Activated CD4-positive, alpha-beta memory T cell treated with anti-CD3 and anti-CD28 coated beads for 36 hours (primary cell): ENCODE results near the gene MIEF1. TPM values are rescaled to one million over a fixed set of nuclear protein-coding genes. Genes with fewer than 3 reads are reported as not detected.

Experiments
- CTCF ChIA-PET: fragments of 350-600 bp; sonication (Branson Sonifier 250); formaldehyde crosslinking; loops from one replicate; lab custom pipeline; 2021; ENCODE audit warnings: antibody characterized with exemption, inconsistent platforms; lab: Charles Lee
- POLR2A ChIA-PET: fragments of 350-600 bp; sonication (Branson Sonifier 250); formaldehyde crosslinking; loops from one replicate; lab custom pipeline; 2021; ENCODE audit warnings: antibody characterized with exemption; lab: Charles Lee
- DNase-seq: peaks from one replicate; pipeline ENCODE4 v3.0.0-alpha.2; 2020
- H3K27ac Mint-ChIP-seq: one replicate; pipeline ENCODE4 v1.8.0; 2021; ENCODE audit warnings: mixed read lengths
- H3K27me3 Mint-ChIP-seq: one replicate; pipeline ENCODE4 v1.8.0; 2021; ENCODE audit warnings: mixed read lengths
- H3K36me3 Mint-ChIP-seq: one replicate; pipeline ENCODE4 v1.8.0; 2021; ENCODE audit warnings: mixed read lengths
- H3K4me1 Mint-ChIP-seq: one replicate; pipeline ENCODE4 v1.8.0; 2021; ENCODE audit warnings: low read depth, mixed read lengths
- H3K4me3 Mint-ChIP-seq: one replicate; pipeline ENCODE4 v1.8.0; 2021; ENCODE audit warnings: mild to moderate bottlenecking, mixed read lengths
- H3K9me3 Mint-ChIP-seq: one replicate; pipeline ENCODE4 v1.8.0; 2021; ENCODE audit warnings: mixed read lengths
- intact Hi-C: fragments of 100-400 bp; cut with micrococcal nuclease; formaldehyde crosslinking; loops from one replicate; pipeline ENCODE4 v1.15.1; 2023
- total RNA-seq, 2 experiments: library from RNA; stranded (reverse); gene quantifications; one replicate each; pipeline ENCODE4 v1.2.3, GENCODE V29; 2021

MIEF1 gene
- total RNA-seq, 2 experiments from 2014 or later = 40.3 to 43.1 TPM

DNA sequence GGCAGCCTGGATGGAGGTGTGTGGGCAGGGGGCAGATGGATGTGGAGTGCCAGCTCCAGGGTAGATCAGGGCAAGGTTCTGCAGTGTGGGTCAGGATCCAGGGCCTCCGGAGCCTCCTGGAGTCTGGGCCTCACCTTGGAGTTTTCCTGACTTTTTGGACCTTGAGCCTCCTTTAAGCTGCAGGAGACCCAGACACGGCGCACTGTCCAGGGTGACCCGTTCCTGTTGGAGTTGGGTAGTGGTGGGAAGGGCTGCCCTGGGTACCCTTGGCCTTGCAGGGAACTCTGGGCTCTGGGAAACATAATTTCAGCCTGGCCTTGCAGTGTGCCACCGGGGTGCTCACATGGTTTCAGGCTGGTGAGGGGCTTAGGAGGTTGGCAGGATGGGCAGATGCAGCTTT is 28.2 kb upstream of the MIEF1 start:
- H3K27me3 Mint-ChIP-seq = no peaks in the 10 kb centered on the region
- CTCF ChIA-PET = no interaction called here
- H3K4me1 Mint-ChIP-seq = peaks cover 14% of the 10 kb centered on the region
- no peak overlapping the region for H3K4me3 Mint-ChIP-seq
- no peaks in the 10 kb centered on the region for H3K36me3 Mint-ChIP-seq
- intact Hi-C loops = no loop called here
- no peak overlapping the region for H3K27ac Mint-ChIP-seq
- no peak for DNase-seq
- POLR2A ChIA-PET = no interaction called here
- H3K9me3 Mint-ChIP-seq = no peaks in the 10 kb centered on the region

DNA sequence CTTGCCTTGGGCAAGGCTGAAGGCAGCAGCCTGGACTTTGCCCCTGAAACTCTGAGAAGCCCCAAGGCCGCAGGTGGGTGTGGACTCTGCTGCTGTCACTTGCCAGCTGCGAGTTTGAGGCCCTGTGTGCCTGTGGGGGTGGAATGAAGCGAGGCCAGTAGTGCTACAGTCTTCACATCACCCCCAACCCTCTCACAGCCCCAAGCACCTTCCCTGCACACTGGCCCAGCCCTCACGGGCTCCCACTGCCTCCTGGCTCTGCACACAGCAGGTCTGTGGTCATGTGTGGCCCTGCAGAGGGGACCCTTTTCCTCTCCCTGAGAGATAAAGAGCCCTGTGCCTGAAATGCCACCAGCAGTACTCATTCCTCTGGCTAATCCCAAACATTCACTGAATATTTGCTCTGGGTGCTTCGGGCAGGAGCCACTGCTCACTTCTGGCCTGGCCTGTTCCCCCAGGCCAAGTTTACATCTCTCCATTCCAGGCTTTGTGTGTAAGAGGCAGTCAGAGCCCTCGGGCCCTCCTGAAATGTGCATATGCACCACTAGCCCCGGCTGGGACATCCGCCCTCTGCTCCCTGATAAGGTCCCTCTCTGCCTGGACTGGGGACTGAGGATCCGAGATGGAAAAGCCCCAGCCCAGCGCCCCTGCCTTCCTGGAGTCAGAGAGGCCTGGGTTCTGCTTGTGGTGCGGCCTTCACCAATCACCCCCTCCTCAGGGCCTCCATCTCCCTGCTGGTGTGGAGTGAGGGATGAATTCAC is 27.6 kb upstream of the MIEF1 start:
- no peak overlapping the region for H3K27ac Mint-ChIP-seq
- no peaks in the 10 kb centered on the region for H3K9me3 Mint-ChIP-seq
- H3K36me3 Mint-ChIP-seq = no peaks in the 10 kb centered on the region
- no peak overlapping the region for H3K4me3 Mint-ChIP-seq
- POLR2A ChIA-PET = no interaction called here
- CTCF ChIA-PET = no interaction called here
- H3K4me1 Mint-ChIP-seq = peaks cover 14% of the 10 kb centered on the region
- DNase-seq = no peak
- no peaks in the 10 kb centered on the region for H3K27me3 Mint-ChIP-seq
- intact Hi-C loops = no loop called here

DNA sequence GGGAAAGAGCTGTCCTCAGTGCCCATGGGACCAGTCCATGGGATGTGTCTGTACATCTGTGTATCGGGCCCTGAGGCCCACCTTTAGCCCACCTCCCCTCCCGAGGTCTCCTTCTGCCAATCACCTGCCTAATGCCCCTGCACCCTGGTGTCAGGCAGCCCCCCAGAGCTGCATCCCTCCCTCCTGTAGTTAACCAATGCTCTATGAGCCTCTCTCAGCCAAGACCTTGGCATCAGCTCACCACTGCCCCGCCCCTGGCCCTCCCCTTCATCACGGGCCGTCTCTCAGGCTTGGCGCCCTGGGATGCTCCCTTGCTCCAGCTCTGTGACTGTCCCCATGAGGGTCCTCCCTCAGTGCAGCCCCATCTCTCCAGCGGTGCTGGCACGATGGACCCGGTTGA is 26.8 kb upstream of the MIEF1 start:
- H3K27me3 Mint-ChIP-seq = no peaks in the 10 kb centered on the region
- POLR2A ChIA-PET = no interaction called here
- DNase-seq = no peak
- intact Hi-C loops = no loop called here
- H3K9me3 Mint-ChIP-seq = no peaks in the 10 kb centered on the region
- H3K4me1 Mint-ChIP-seq = peaks cover 14% of the 10 kb centered on the region
- no peaks in the 10 kb centered on the region for H3K36me3 Mint-ChIP-seq
- CTCF ChIA-PET = no interaction called here
- H3K27ac Mint-ChIP-seq = no peak overlapping the region
- H3K4me3 Mint-ChIP-seq = no peak overlapping the region

DNA sequence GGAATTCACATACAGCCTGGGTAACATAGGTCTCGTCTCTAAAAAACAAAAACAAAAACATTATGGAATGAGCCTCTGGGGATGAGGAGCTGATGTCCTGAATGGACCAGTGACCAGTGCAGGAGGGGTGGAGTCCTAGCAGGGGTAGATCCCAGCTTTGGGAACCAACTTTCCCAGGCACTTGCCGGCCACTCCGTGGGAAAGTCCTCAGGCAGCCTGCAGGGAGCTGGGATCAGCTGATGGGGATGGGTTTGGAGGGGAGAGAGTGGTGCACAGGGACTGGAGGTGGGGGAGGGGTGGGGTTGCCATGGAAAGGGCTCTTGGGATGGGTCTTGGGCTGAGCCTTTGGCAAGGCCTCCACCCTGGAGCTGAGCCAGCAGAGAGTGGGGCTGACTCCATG is 26.2 kb upstream of the MIEF1 start:
- Mint-ChIP-seq H3K9me3 (no peaks in the 10 kb centered on the region), H3K27me3 (no peaks in the 10 kb centered on the region), H3K4me1 (peaks cover 14% of the 10 kb centered on the region), H3K27ac (no peak overlapping the region), H3K4me3 (no peak overlapping the region), H3K36me3 (no peaks in the 10 kb centered on the region)
- ChIA-PET POLR2A (no interaction called here), CTCF (no interaction called here)
- no peak for DNase-seq
- intact Hi-C loops = no loop called here

DNA sequence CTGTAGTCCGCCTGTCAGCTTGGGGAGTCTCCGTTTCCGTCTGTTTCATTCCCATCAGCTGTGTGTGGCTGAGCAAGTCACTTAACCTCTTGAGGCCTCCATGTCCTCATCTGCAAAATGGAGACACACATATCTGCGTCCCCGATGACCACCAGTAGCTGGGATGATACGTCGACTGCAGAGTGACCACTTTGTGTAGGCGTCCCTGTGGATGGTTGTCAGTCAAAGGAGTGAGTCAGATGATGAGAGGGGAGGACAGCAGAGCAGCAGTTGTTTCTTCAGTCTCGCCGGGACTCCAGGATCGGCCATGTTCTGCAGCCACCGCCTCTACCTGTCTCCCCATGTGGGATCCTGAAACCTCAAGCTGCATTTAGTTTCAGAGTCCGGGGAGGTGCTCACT is 25.4 kb upstream of the MIEF1 start:
- H3K27ac Mint-ChIP-seq = no peak overlapping the region
- no peaks in the 10 kb centered on the region for H3K36me3 Mint-ChIP-seq
- no peaks in the 10 kb centered on the region for H3K9me3 Mint-ChIP-seq
- no peak overlapping the region for H3K4me3 Mint-ChIP-seq
- H3K4me1 Mint-ChIP-seq = peaks cover 10% of the 10 kb centered on the region
- DNase-seq = no peak
- no peaks in the 10 kb centered on the region for H3K27me3 Mint-ChIP-seq
- CTCF ChIA-PET = no interaction called here
- intact Hi-C loops = no loop called here
- POLR2A ChIA-PET = no interaction called here

DNA sequence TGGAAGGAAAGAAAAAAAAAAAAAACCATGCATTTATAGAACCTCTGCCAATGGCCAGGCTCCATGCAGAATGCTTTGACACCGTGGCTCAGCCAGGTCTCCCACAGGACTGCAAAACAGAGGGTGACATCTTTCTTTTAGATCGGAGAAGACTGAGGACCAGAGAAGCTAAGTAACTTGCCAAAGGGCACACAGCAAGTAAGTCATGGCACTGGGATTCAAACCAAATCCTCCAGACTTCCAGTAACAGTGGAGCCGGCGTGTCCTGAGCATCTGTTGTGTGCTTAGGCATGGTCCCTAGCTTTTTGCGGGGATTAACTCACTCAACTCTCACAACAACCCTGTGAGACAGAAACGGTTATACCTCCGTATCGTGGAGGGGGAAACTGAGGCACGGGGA is 24.5 kb upstream of the MIEF1 start:
- no peak for DNase-seq
- H3K36me3 Mint-ChIP-seq = no peaks in the 10 kb centered on the region
- no peaks in the 10 kb centered on the region for H3K27me3 Mint-ChIP-seq
- H3K4me3 Mint-ChIP-seq = no peak overlapping the region
- H3K9me3 Mint-ChIP-seq = no peaks in the 10 kb centered on the region
- POLR2A ChIA-PET = no interaction called here
- H3K27ac Mint-ChIP-seq = no peak overlapping the region
- peaks cover 3% of the 10 kb centered on the region for H3K4me1 Mint-ChIP-seq
- CTCF ChIA-PET = interaction anchor here (0.7 kb wide), 1 partner anchor 51 kb away, joined by 4 read pairs; no protein-coding TSS in a partner anchor
- intact Hi-C loops = no loop called here

DNA sequence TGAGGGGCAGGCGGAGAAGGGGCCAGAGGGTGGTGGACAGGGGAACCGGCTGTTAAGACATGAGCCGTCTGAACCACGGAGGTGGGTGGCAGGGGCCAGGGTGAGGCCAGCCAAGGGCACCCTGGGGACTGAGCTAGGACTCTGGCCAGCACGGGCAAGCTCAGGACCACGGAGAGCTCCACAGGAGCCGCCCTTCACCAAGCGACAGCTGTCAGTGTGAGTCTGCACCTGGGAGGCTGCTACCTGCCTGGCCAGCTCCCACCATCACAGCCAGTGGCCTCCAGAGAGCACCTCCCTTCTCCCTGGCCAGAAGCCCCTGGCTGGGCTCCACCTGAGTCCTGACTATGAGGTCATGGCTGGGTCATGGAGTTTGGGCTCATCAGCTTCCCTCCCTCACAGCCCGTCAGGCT is 23.6 kb upstream of the MIEF1 start:
- intact Hi-C loops = no loop called here
- ChIA-PET CTCF (interaction anchor here (0.6 to 1.7 kb wide), 4 partner anchors 14 to 79 kb away, joined by 3 to 7 read pairs (median 4); partner anchors contain the start of gene TAB1), POLR2A (no interaction called here)
- no peaks in the 10 kb centered on the region for H3K4me1 Mint-ChIP-seq
- DNase-seq = peak; percentile 45
- no peaks in the 10 kb centered on the region for H3K27me3 Mint-ChIP-seq
- H3K36me3 Mint-ChIP-seq = no peaks in the 10 kb centered on the region
- no peaks in the 10 kb centered on the region for H3K9me3 Mint-ChIP-seq
- no peak overlapping the region for H3K4me3 Mint-ChIP-seq
- no peak overlapping the region for H3K27ac Mint-ChIP-seq

DNA sequence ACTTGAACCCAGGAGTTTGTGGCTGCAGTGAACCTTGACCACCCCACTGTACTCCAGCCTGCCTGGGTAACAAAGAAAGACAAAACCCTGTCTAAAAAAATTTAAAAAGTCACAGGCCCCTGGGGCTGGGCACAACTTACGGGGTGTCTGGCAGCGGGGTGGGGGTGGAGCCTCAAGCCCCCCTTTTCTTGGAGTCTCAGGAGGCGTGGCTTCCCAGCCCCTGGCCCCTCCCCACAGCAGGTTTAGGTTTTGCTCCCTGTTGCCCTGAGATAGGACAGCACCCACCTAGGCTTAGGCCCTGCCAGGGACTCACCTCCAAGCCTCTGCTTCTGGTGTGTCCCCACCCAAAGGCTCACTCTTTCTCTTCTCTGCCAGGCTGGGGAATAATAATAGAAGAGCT is 22.8 kb upstream of the MIEF1 start:
- H3K4me1 Mint-ChIP-seq = no peaks in the 10 kb centered on the region
- H3K27me3 Mint-ChIP-seq = no peaks in the 10 kb centered on the region
- no peaks in the 10 kb centered on the region for H3K9me3 Mint-ChIP-seq
- CTCF ChIA-PET = interaction anchor here (1.7 to 2.1 kb wide), 2 partner anchors 17 to 545 kb away, joined by 5 to 7 read pairs; no protein-coding TSS in a partner anchor
- no peaks in the 10 kb centered on the region for H3K36me3 Mint-ChIP-seq
- intact Hi-C loops = no loop called here
- POLR2A ChIA-PET = no interaction called here
- no peak for DNase-seq
- no peak overlapping the region for H3K4me3 Mint-ChIP-seq
- H3K27ac Mint-ChIP-seq = no peak overlapping the region

DNA sequence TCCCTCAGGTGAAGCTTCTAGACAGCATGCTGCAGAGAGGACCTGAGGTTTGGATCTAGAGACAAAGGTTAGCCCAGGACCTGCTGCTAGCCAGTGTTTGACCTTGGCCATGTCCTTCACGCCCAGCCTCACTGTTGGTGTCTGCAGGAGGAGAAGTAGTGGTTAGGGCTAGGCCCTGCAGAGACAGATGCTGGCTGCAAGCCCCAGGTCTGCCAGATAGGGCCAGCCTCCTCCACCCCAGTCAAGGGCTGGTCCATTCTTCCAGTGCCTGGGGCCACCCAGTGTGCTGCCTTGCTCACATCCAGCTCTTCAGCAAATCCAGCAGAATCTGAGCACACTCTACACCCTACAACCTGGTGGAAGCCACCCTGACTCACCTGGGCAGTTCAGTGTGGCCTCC is 21.5 kb upstream of the MIEF1 start:
- intact Hi-C loops = no loop called here
- POLR2A ChIA-PET = no interaction called here
- no peak for DNase-seq
- Mint-ChIP-seq H3K9me3 (no peaks in the 10 kb centered on the region), H3K4me3 (no peak overlapping the region), H3K36me3 (no peaks in the 10 kb centered on the region), H3K27me3 (no peaks in the 10 kb centered on the region), H3K27ac (no peak overlapping the region), H3K4me1 (no peaks in the 10 kb centered on the region)
- CTCF ChIA-PET = interaction anchor here (2.1 kb wide), 1 partner anchor 544 kb away, joined by 5 read pairs; no protein-coding TSS in a partner anchor

DNA sequence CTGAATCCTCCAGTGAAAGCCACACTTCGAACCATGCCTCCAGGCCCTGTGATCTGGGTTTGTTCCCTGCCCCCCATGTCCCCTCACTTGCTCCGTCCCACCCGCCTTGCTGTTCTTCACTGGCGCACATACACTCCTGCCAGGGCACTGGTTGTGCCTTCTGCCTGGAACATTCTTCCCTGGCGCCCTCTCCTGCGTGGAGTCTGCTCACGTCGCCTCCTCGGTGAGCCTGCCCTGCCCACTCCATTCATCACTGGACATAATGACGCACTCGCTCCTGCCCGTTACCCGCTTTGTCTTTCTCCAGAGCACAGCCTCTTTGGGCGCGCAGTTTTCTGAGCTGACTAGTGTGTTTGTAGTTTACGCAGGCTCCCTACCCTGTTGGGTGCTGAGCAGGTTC is 21.0 kb upstream of the MIEF1 start:
- no peak overlapping the region for H3K27ac Mint-ChIP-seq
- no peaks in the 10 kb centered on the region for H3K27me3 Mint-ChIP-seq
- POLR2A ChIA-PET = no interaction called here
- no peak for DNase-seq
- H3K36me3 Mint-ChIP-seq = no peaks in the 10 kb centered on the region
- intact Hi-C loops = no loop called here
- H3K4me3 Mint-ChIP-seq = no peak overlapping the region
- no peaks in the 10 kb centered on the region for H3K9me3 Mint-ChIP-seq
- no peaks in the 10 kb centered on the region for H3K4me1 Mint-ChIP-seq
- CTCF ChIA-PET = no interaction called here

DNA sequence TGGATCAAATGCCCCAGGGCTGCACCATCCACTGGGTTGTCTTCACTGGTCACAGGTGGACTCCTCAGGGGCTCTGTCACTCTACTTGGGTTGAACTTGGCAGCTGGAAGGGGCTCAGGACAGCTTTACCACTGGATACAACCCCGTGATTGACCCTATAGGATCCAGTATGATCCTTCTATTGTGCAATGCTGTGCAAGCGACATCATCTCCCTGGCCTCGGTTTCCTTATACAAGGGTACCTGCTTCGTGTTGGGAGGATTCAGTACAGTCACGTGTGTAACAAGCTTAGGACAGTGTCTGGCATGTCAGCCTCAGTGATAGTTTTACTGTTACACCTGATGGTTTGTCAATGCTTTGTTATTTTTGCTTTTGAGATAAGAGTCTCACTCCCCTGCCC is 20.5 kb upstream of the MIEF1 start:
- ChIA-PET POLR2A (no interaction called here), CTCF (interaction anchor here (1.8 kb wide), 1 partner anchor 15 kb away, joined by 9 read pairs; no protein-coding TSS in a partner anchor)
- Mint-ChIP-seq H3K36me3 (no peaks in the 10 kb centered on the region), H3K9me3 (no peaks in the 10 kb centered on the region), H3K27ac (no peak overlapping the region), H3K27me3 (no peaks in the 10 kb centered on the region), H3K4me3 (no peak overlapping the region), H3K4me1 (no peaks in the 10 kb centered on the region)
- no peak for DNase-seq
- intact Hi-C loops = no loop called here

DNA sequence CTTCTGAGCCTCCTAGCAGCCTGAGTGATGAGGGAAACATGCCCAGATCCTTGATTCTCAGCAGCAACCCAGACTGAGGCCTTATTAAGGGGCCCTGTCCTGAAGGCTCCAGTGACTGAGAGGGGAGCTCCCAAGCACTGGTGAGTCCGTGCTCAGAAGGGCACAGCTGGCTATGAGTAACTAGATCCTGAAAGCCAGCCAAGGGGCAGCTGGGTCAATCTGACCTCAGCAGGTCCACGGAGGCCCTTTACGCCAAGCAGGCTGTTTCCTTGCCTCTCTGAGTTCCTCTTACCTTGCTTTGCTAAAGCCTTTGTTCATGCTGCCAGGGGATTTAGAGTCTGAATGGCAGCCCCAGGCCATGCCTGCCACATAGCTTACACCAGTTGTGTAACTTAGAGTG is 19.3 kb upstream of the MIEF1 start:
- H3K27ac Mint-ChIP-seq = no peak overlapping the region
- intact Hi-C loops = no loop called here
- no peaks in the 10 kb centered on the region for H3K9me3 Mint-ChIP-seq
- no peaks in the 10 kb centered on the region for H3K36me3 Mint-ChIP-seq
- H3K27me3 Mint-ChIP-seq = no peaks in the 10 kb centered on the region
- POLR2A ChIA-PET = no interaction called here
- no peak overlapping the region for H3K4me3 Mint-ChIP-seq
- no peaks in the 10 kb centered on the region for H3K4me1 Mint-ChIP-seq
- CTCF ChIA-PET = interaction anchor here (1.6 to 1.8 kb wide), 2 partner anchors 11 to 14 kb away, joined by 3 to 9 read pairs; no protein-coding TSS in a partner anchor
- no peak for DNase-seq
